DLD1 (cell line): ENCODE data around the gene ADNP2.
"Not testable (repeated sequence)": the region's sequence is repeated elsewhere in the genome, so short reads cannot be mapped to it uniquely, and the experiment has no call there.

Experiments used
- in situ Hi-C: cut with HindIII; loops from 2 replicates; pipeline ENCODE4 v1.10.0; 2017; ENCODE audit warnings: low sequenced_read_pairs

ADNP2 gene

GRCh38 chr18:80145196-80145804, 36.2 kb downstream of the ADNP2 start:
- in situ Hi-C loops = no loop called here

- in situ Hi-C loops = no loop called here
Measured at GRCh38 chr18:80147037-80147417, 38.0 kb downstream of the ADNP2 start.

- in situ Hi-C loops = no loop called here
Measured at GRCh38 chr18:80147418-80148325, 38.6 kb downstream of the ADNP2 start.

GRCh38 chr18:80148326-80149199, 39.5 kb downstream of the ADNP2 start:
- in situ Hi-C loops = no loop called here

- in situ Hi-C loops = no loop called here
Measured at GRCh38 chr18:80149667-80150066, 40.6 kb downstream of the ADNP2 start.

- in situ Hi-C loops = no loop called here
Measured at GRCh38 chr18:80154293-80154692, 45.2 kb downstream of the ADNP2 start.

- in situ Hi-C loops = no loop called here
Measured at GRCh38 chr18:80157708-80158343, 48.8 kb downstream of the ADNP2 start.

- in situ Hi-C loops = no loop called here
Measured at GRCh38 chr18:80158365-80158764, 49.3 kb downstream of the ADNP2 start.

- in situ Hi-C loops = no loop called here
Measured at GRCh38 chr18:80159713-80160636, 50.9 kb downstream of the ADNP2 start.

GRCh38 chr18:80161781-80162417, 52.8 kb downstream of the ADNP2 start:
- in situ Hi-C loops = no loop called here

GRCh38 chr18:80163183-80163582, 54.1 kb downstream of the ADNP2 start:
- in situ Hi-C loops = no loop called here

- in situ Hi-C loops = not testable (repeated sequence)
Measured at GRCh38 chr18:80164727-80165355, 55.8 kb downstream of the ADNP2 start.

GRCh38 chr18:80166240-80166639, 57.2 kb downstream of the ADNP2 start:
- in situ Hi-C loops = no loop called here

- in situ Hi-C loops = no loop called here
Measured at GRCh38 chr18:80166725-80167124, 57.7 kb downstream of the ADNP2 start.

- in situ Hi-C loops = no loop called here
Measured at GRCh38 chr18:80167331-80167730, 58.3 kb downstream of the ADNP2 start.

- in situ Hi-C loops = no loop called here
Measured at GRCh38 chr18:80167931-80168330, 58.9 kb downstream of the ADNP2 start.

GRCh38 chr18:80168346-80168745, 59.3 kb downstream of the ADNP2 start:
- in situ Hi-C loops = no loop called here

- in situ Hi-C loops = no loop called here
Measured at GRCh38 chr18:80168982-80169381, 59.9 kb downstream of the ADNP2 start.

- in situ Hi-C loops = no loop called here
Measured at GRCh38 chr18:80169607-80170006, 60.5 kb downstream of the ADNP2 start.
